Airway epithelial cell (primary cell): ENCODE measurements around the gene BICD2. TPM values are rescaled to one million over a fixed set of nuclear protein-coding genes. Genes with fewer than 3 reads are reported as not detected.

Experiments
- total RNA-seq: library from RNA; depleted of rRNA; stranded (reverse); fragments of >200 nt; gene quantifications from 2 replicates; pipeline ENCODE4 v1.2.3, GENCODE V29; 2015

Gene BICD2
- total RNA-seq: 79.8 and 104 TPM in 2 replicates

GRCh38 chr9:92764381-92764987, at the start of gene BICD2:
BICD2 (minus strand) TSS chr9:92764833; CDS start chr9:92764744, 89 bp downstream.

GRCh38 chr9:92669890-92670708, 94.5 kb downstream of the BICD2 start, which contains the start of gene IPPK:
IPPK (minus strand) TSS chr9:92670131; CDS start chr9:92669988, 143 bp downstream.

Other genes with a start within 250 kb of the BICD2 start
- 0.21 TPM in 1 of 2 replicates, not detected in the other for gene ECM2, start 228.8 kb downstream of the BICD2 start, total RNA-seq
- gene IPPK, start 94.7 kb downstream of the BICD2 start, total RNA-seq: 17.0 and 25.3 TPM in 2 replicates
- 3.4 and 4.9 TPM in 2 replicates for gene ZNF484, start 113.2 kb upstream of the BICD2 start, total RNA-seq
- 1.5 and 2.2 TPM in 2 replicates for gene FGD3, start 182.7 kb upstream of the BICD2 start, total RNA-seq